SKM-1 (cell line): ENCODE results near the gene BLOC1S6.

Experiments
- DNase-seq: peaks from one replicate; lab custom pipeline; 2025; ENCODE audit not compliant: unreplicated experiment; lab: John Stamatoyannopoulos, UW

Gene BLOC1S6

DNA sequence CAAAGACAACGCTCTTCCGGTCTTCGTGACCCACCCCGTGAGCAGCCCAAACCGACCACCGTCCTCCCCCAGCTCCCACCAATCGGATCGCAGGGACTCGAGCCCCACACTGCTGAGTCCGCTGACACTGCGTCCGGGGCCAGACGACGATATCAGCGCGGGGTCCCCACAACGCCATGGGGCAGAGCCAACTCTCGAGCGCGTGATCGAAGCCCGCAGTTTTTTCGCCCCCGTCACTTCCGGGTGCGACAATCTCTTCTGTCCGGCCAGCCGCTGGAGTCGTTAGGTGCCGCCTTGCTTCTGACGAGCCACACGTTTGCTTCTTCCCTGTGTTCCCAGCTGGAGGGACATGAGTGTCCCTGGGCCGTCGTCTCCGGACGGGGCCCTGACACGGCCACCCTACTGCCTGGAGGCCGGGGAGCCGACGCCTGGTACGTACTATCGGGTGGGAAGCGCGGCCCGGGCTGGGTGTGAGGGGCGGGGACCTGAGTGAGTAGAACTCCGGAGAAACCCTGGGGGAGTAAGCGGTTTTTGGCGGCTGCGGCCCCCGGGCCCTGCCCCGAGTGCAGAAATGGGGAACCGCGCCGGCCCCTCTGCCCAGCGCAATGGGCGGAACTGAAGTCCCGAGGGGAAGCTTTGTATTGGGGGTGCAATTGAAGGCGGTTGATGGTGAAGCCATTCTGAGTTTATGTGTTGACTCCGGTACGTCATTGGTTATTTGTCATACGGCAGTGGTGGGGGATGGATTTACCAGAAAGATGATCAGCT lies at the start of gene BLOC1S6:
BLOC1S6 (plus strand) TSS at position 285 of the 768 bp plus-strand sequence; CDS start at position 350, 65 bp downstream.
- peak; percentile 76 for DNase-seq

GRCh38 chr15:45539680-45540079 lies 47.5 kb upstream of the BLOC1S6 start:
- no peak for DNase-seq

DNA sequence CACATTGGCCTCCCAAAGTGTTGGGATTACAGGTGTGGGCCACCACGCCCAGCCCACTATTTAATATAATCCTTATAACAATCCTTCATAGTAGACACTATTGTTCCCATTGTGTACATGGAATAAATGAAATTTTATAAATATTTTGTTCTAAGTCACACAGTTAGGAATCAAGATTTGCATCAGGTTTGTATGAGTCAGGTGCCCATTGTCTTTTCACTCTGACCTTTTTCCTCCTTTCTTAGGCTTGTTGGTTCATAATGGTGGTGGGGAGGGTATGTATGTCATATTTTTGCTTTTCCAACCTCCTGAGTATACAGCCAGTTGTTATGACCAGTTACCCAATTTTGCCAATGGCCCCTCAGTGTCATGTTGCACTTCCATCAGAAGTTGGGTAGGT lies 46.6 kb upstream of the BLOC1S6 start:
- no peak for DNase-seq

GRCh38 chr15:45543051-45543450 lies 44.1 kb upstream of the BLOC1S6 start:
- DNase-seq: no peak

DNA sequence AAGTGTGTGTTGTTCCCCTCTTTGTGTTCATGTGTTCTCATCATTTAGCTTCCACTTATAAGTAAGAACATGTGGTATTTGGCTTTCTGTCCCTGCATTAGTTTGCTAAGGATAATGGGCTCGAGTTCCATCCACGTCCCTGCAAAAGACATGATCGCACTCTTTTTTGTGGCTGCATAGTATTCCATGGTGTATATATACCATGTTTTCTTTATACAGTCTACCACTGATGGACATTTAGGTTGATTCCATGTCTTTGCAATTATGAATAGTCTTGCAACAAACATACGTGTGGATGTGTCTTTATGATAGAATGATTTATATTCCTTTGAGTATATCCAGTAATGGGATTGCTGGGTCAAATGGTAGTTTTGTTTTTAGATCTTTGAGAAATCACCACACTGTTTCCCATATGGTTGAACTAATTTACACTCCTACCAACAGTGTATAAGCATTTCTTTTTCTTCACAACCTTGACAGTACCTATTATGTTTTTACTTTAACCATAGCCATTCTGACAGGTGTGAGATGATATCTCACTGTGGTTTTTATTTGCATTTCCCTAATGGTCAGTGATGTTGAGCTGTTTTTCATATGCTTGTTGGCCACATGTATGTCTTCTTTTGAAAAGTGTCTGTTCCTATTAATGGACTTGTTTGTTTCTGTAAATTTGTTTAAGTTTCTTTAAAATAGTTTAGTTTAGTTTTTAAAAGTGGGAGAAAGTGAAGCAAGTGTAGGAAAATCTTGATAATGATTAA lies 42.7 kb upstream of the BLOC1S6 start:
- no peak for DNase-seq

DNA sequence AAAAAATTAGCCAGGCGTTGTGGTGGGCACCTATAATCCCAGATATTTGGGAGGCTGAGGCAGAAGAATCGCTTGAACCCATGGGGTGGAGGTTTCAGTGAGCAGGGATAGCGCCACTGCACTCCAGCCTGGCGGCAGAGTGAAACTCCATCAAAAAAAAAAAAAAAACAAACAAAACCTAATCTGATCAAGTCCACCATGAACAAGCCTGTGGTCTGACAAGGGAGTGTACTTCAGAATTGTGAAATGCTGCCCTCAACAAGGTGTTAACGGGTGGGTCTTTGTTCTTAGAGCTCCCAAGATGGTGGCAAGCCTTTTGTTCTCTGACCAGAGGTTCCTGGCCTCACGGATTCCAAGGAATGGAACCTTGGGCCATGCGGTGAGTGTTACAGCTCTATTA lies 40.4 kb upstream of the BLOC1S6 start:
- no peak for DNase-seq

DNA sequence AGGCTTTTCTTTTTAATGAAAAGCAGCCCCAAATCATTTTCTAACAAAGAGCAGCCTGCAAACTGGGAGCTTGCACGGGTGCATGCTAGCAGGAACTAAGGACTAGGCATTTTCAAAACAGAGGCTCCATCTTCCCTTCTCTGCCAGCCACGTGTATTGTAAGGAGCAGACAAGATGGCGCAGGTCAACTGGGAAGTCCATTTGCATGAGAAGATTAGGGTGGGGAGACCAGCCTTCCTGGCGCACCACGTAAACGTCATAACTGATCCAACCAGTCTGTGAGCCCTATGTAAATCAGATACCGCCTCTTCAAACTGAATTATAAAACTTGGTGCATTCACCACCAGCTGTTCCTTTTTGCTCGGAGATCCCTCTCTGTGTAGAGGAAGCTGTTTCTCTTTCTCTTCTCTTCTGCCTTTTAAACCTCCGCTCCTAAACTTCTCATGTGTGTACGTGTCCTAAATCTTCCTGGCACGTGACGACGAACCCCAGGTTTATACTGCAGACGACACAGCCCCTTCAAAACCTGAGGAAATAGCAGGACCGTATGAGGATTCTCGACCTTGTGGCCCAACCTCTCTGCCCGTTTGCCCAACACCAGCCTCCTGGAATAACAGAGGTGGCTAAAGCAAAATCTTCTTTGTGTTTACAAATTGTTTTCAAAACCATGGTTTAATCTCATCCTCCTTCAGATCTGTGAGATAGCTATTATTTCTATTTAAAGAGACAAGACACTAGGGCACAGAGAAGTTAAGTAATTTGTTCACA lies 38.2 kb upstream of the BLOC1S6 start:
- DNase-seq: no peak

GRCh38 chr15:45549541-45550220 lies 37.5 kb upstream of the BLOC1S6 start:
- DNase-seq: no peak

- DNase-seq: no peak
Measured at GRCh38 chr15:45550436-45550835, 36.7 kb upstream of the BLOC1S6 start.

GRCh38 chr15:45551676-45552075 lies 35.5 kb upstream of the BLOC1S6 start:
- DNase-seq: no peak

DNA sequence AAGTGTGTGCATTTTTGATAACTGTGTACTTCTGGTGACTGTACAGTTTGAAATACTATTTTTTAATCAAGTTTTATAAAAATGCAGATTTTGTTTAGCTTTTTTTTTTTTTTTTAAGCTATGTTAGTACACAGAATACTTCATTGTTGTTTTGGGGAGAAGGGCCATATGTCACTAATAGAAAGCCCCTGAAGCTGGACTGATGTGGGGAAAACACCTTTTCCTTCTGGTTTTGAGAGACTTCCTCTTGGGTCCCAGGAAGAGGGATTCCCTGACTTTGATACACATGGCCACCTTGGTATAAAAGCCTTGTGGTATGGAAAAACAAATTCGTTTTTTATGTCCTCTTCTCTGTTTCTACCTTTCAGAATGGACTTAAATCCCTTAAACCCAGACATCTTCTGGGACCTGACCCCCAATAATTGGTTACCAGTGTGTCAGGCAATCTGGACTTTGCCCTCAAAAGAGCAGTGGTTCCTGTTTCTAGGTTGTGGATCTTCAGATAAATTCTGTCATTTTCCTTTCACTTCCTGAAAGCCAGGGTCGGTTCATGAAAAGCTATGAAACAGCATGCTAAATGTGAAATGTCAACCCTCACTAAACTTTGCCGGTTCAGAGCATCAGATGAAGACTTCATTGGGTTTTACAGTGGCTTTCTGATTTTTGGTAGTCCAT lies 31.1 kb upstream of the BLOC1S6 start:
- DNase-seq: no peak

GRCh38 chr15:45572617-45573016 lies 14.6 kb upstream of the BLOC1S6 start:
- DNase-seq: peak; percentile 48

- no peak for DNase-seq
Measured at GRCh38 chr15:45573961-45574629, 13.1 kb upstream of the BLOC1S6 start.

GRCh38 chr15:45581919-45582318 lies 5.3 kb upstream of the BLOC1S6 start:
- no peak for DNase-seq

DNA sequence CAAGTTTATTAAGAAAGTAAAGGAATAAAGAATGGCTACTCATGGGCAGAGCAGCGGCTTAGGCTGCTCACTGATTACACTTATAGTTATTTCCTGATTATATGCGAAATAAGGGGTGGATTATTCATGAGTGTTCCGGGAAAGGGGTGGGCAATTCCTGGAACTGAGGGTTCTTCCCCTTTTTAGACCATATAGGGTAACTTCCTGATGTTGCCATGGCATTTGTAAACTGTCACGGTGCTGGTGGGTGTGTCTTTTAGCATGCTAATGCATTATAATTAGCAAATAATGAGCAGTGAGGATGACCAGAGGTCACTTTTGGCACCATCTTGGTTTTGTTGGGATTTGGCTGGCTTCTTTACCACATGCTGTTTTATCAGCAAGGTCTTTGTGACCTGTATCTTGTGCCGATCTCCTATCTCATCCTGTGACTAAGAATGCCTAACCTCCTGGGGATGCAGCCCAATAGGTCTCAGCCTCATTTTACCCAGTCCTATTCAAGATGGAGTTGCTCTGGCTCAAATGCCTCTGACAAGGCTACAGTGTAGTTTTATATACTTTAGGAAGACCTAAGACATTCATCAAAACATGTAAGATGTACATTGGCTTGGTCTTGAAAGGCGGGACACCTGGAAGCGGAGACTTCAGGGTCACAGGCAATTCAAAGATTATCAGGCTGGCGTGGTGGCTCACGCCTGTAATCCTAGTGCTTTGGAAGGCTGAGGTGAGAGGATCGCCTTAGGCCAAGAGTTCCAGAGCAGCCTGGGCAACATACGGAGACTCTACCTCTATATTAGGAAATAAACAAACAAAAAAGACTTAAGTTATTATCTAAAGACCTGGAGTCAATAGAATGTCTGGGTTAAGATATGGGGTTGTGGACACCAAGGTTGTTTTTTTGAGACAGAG lies 3.2 kb upstream of the BLOC1S6 start:
- no peak for DNase-seq

GRCh38 chr15:45585069-45585791 lies 1.9 kb upstream of the BLOC1S6 start:
- DNase-seq: no peak

DNA sequence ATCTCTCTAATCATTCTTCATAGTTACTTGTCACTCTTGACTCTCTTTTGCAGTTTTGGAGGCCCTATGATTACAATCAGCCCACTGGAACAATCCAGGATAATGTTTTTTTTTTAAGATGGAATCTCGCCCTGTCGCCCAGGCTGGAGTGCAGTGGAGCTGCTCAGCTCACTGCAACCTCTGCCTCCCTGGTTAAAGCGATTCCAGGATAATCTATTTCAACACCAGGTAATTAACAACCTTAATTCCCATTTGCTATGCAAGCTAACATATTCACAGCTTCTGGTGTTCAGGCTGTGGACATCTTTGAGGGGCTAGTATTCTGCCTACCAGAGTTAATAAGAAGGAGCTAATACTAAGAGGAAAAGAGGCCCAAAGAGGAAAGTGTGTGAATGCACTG lies 1.1 kb upstream of the BLOC1S6 start:
- DNase-seq: no peak

GRCh38 chr15:45586601-45587094 lies 531 bp upstream of the BLOC1S6 start:
- no peak for DNase-seq
